GM21717 (cell line): ENCODE measurements around the gene SPINT1.

Experiments used
- ATAC-seq: cut with Tn5 transposase; IDR thresholded peaks from one replicate; pipeline ENCODE4 v1.9.1; 2021; ENCODE audit warnings: mild to moderate bottlenecking, moderate library complexity; ENCODE audit not compliant: unreplicated experiment

SPINT1 gene

GRCh38 chr15:40829115-40829514 lies 14.7 kb upstream of the SPINT1 start:
- ATAC-seq, result no peak

- ATAC-seq, result no peak
Measured at GRCh38 chr15:40830884-40831283, 13.0 kb upstream of the SPINT1 start.

- no peak for ATAC-seq
Measured at GRCh38 chr15:40831861-40832260, 12.0 kb upstream of the SPINT1 start.

- ATAC-seq, result no peak
Measured at GRCh38 chr15:40832903-40833302, 10.9 kb upstream of the SPINT1 start.

- ATAC-seq, result no peak
Measured at GRCh38 chr15:40836020-40836419, 7.8 kb upstream of the SPINT1 start.

GRCh38 chr15:40838756-40839155 lies 5.1 kb upstream of the SPINT1 start:
- no peak for ATAC-seq

GRCh38 chr15:40841741-40842140 lies 2.1 kb upstream of the SPINT1 start:
- ATAC-seq, result no peak

GRCh38 chr15:40843261-40843884 lies 475 bp upstream of the SPINT1 start:
- ATAC-seq, result no peak

- ATAC-seq, result no peak
Measured at GRCh38 chr15:40844696-40845030, 815 bp downstream of the SPINT1 start.

GRCh38 chr15:40845036-40845435 lies 1.2 kb downstream of the SPINT1 start:
- ATAC-seq, result no peak

GRCh38 chr15:40845511-40846284 lies 1.9 kb downstream of the SPINT1 start:
- no peak for ATAC-seq

GRCh38 chr15:40846841-40847222 lies 3.0 kb downstream of the SPINT1 start:
- no peak for ATAC-seq

GRCh38 chr15:40847223-40847961 lies 3.5 kb downstream of the SPINT1 start:
- ATAC-seq, result peak; percentile 71

GRCh38 chr15:40850576-40851112 lies 6.8 kb downstream of the SPINT1 start:
- ATAC-seq, result no peak

GRCh38 chr15:40852529-40852928 lies 8.7 kb downstream of the SPINT1 start:
- no peak for ATAC-seq

- ATAC-seq, result no peak
Measured at GRCh38 chr15:40853241-40853890, 9.5 kb downstream of the SPINT1 start.

GRCh38 chr15:40854161-40854560 lies 10.3 kb downstream of the SPINT1 start:
- ATAC-seq, result no peak

GRCh38 chr15:40855706-40856234 lies 11.9 kb downstream of the SPINT1 start:
- ATAC-seq, result no peak

GRCh38 chr15:40856746-40857145 lies 12.9 kb downstream of the SPINT1 start:
- ATAC-seq, result no peak

- peak; percentile 76 for ATAC-seq
Measured at GRCh38 chr15:40857601-40858341, 13.9 kb downstream of the SPINT1 start.
